ENCODE data around the gene NHSL2.
A peak's percentile ranks its signal among the peaks of the same experiment; 100 is the strongest.
"Not testable (repeated sequence)": the region's sequence is repeated elsewhere in the genome, so short reads cannot be mapped to it uniquely, and the experiment has no call there.

The NHSL2 gene

GRCh38 chrX:71923516-71923915, 12.9 kb downstream of the NHSL2 start:
- no peak for DNase-seq (ENCODE audit: low read depth)

- DNase-seq (ENCODE audit: low read depth) = no peak
Observed at GRCh38 chrX:71927040-71927439, 16.4 kb downstream of the NHSL2 start.

GRCh38 chrX:71928856-71929255, 18.2 kb downstream of the NHSL2 start:
- no peak for DNase-seq (ENCODE audit: low read depth)

- no peak for DNase-seq (ENCODE audit: low read depth)
Observed at GRCh38 chrX:71930298-71930697, 19.7 kb downstream of the NHSL2 start.

- no peak for DNase-seq (ENCODE audit: low read depth)
Observed at GRCh38 chrX:71935476-71935875, 24.8 kb downstream of the NHSL2 start.

- no peak for DNase-seq (ENCODE audit: low read depth)
Observed at GRCh38 chrX:71936632-71937031, 26.0 kb downstream of the NHSL2 start.

GRCh38 chrX:71938371-71938770, 27.7 kb downstream of the NHSL2 start:
- no peak for DNase-seq (ENCODE audit: low read depth)

- no peak for DNase-seq (ENCODE audit: low read depth)
Observed at GRCh38 chrX:71941145-71941544, 30.5 kb downstream of the NHSL2 start.

GRCh38 chrX:71941776-71942175, 31.1 kb downstream of the NHSL2 start:
- DNase-seq (ENCODE audit: low read depth) = peak; percentile 28

GRCh38 chrX:71944369-71944768, 33.7 kb downstream of the NHSL2 start:
- DNase-seq (ENCODE audit: low read depth) = no peak

- DNase-seq (ENCODE audit: low read depth) = no peak
Observed at GRCh38 chrX:71945237-71945805, 34.7 kb downstream of the NHSL2 start.

- DNase-seq (ENCODE audit: low read depth) = no peak
Observed at GRCh38 chrX:71949363-71949762, 38.7 kb downstream of the NHSL2 start.

- DNase-seq (ENCODE audit: low read depth) = no peak
Observed at GRCh38 chrX:71949844-71950445, 39.3 kb downstream of the NHSL2 start.

GRCh38 chrX:71953391-71953790, 42.7 kb downstream of the NHSL2 start:
- DNase-seq (ENCODE audit: low read depth) = no peak

GRCh38 chrX:71953946-71954345, 43.3 kb downstream of the NHSL2 start:
- no peak for DNase-seq (ENCODE audit: low read depth)

- DNase-seq (ENCODE audit: low read depth) = no peak
Observed at GRCh38 chrX:71954458-71954857, 43.8 kb downstream of the NHSL2 start.

- DNase-seq (ENCODE audit: low read depth) = no peak
Observed at GRCh38 chrX:71955530-71956120, 45.0 kb downstream of the NHSL2 start.

- DNase-seq (ENCODE audit: low read depth) = no peak
Observed at GRCh38 chrX:71958281-71958675, 47.6 kb downstream of the NHSL2 start.

- DNase-seq (ENCODE audit: low read depth) = not testable (repeated sequence)
Observed at GRCh38 chrX:71964184-71964583, 53.5 kb downstream of the NHSL2 start.

GRCh38 chrX:71974916-71975315, 64.3 kb downstream of the NHSL2 start:
- no peak for DNase-seq (ENCODE audit: low read depth)

GRCh38 chrX:71976753-71977152, 66.1 kb downstream of the NHSL2 start:
- no peak for DNase-seq (ENCODE audit: low read depth)

GRCh38 chrX:71978164-71978563, 67.5 kb downstream of the NHSL2 start:
- DNase-seq (ENCODE audit: low read depth) = no peak

GRCh38 chrX:71989768-71990426, 79.3 kb downstream of the NHSL2 start:
- no peak for DNase-seq (ENCODE audit: low read depth)

All from fibroblast of the conjunctiva (primary cell).